H1 (cell line): ENCODE measurements around the gene AGBL1. TPM values are rescaled to one million over a fixed set of nuclear protein-coding genes. Genes with fewer than 3 reads are reported as not detected.

Experiments
- CTCF ChIA-PET: fragments of 300-600 bp; sonication (Branson Sonifier 250); formaldehyde crosslinking; loops from one replicate; lab custom pipeline; 2021; ENCODE audit not compliant: partially characterized antibody; lab: Charles Lee
- POLR2A ChIA-PET: fragments of 300-600 bp; sonication (Branson Sonifier 250); formaldehyde crosslinking; loops from one replicate; lab custom pipeline; 2021; ENCODE audit warnings: inconsistent platforms; ENCODE audit not compliant: partially characterized antibody; lab: Charles Lee
- DNase-seq, 2 experiments: peaks; one replicate each; pipeline versions ENCODE4 v3.0.0 to v3.0.0-alpha.2; 2010 to 2022; ENCODE audit warnings: low spot score in 2 of 2, low read depth in 1 of 2, mixed read lengths in 1 of 2
- FAIRE-seq: peaks from 2 replicates; lab custom pipeline; 2011; peaks lifted over from hg19 to GRCh38; lab: Jason Lieb, UNC
- H2AFZ ChIP-seq: 2 replicates; pipeline ENCODE4 v1.8.1; 2012; ENCODE audit warnings: low read length, inconsistent platforms
- H2AK5ac ChIP-seq: 2 replicates; pipeline ENCODE4 v1.6.1; 2013; ENCODE audit warnings: low read depth, low read length
- H2BK120ac ChIP-seq: replicated peaks from 2 replicates; pipeline ENCODE3; 2013; ENCODE audit warnings: low read depth, low read length, inconsistent platforms
- H2BK12ac ChIP-seq: 2 replicates; pipeline ENCODE4 v1.6.1; 2013; ENCODE audit warnings: low read depth, low read length
- H2BK15ac ChIP-seq: 2 replicates; pipeline ENCODE4 v1.6.1; 2013; ENCODE audit warnings: low read length
- H2BK20ac ChIP-seq: 2 replicates; pipeline ENCODE4 v1.6.1; 2013; ENCODE audit warnings: low read length
- H2BK5ac ChIP-seq: 2 replicates; pipeline ENCODE4 v1.6.1; 2013; ENCODE audit warnings: low read depth, low read length
- H3K14ac ChIP-seq: 2 replicates; pipeline ENCODE4 v1.6.1; 2013; ENCODE audit warnings: inconsistent platforms; ENCODE audit not compliant: insufficient read length
- H3K18ac ChIP-seq: 2 replicates; pipeline ENCODE4 v1.6.1; 2013; ENCODE audit warnings: low read length; ENCODE audit errors: extremely low read depth
- H3K23ac ChIP-seq: 2 replicates; pipeline ENCODE4 v1.6.1; 2013; ENCODE audit warnings: inconsistent platforms; ENCODE audit not compliant: insufficient read length
- H3K23me2 ChIP-seq: 2 replicates; pipeline ENCODE4 v1.6.1; 2013; ENCODE audit warnings: low read depth, low read length
- H3K27ac ChIP-seq: 2 replicates; pipeline ENCODE4 v1.6.1; 2011; ENCODE audit warnings: low read depth, low read length, inconsistent platforms
- H3K27me3 ChIP-seq, 4 experiments: replicated peaks in 1 of 4; 1 replicate in 1 of 4; 2 replicates in 3 of 4; pipeline versions ENCODE4 v1.6.1 to v1.8.1; 2011 to 2013; ENCODE audit warnings: low read length in 3 of 4, mild to moderate bottlenecking in 3 of 4, inconsistent platforms in 2 of 4, mixed read lengths in 2 of 4, moderate library complexity in 1 of 4; ENCODE audit not compliant: control insufficient read depth in 3 of 4, insufficient read depth in 3 of 4; ENCODE audit errors: extremely low read depth in 1 of 4
- H3K36me3 ChIP-seq, 4 experiments: 2 replicates each; pipeline versions ENCODE4 v1.6.1 to v1.8.1; 2011 to 2013; ENCODE audit warnings: mild to moderate bottlenecking in 4 of 4, low read length in 3 of 4, moderate library complexity in 2 of 4, control low read depth in 1 of 4, inconsistent platforms in 1 of 4; ENCODE audit not compliant: insufficient read depth in 4 of 4, control insufficient read depth in 2 of 4
- H3K4ac ChIP-seq: replicated peaks from 2 replicates; pipeline ENCODE3; 2013; ENCODE audit warnings: low read length, low read depth, mixed read lengths, inconsistent platforms; ENCODE audit not compliant: insufficient read length
- H3K4me1 ChIP-seq, 4 experiments: replicated peaks in 1 of 4; 1 replicate in 1 of 4; 2 replicates in 3 of 4; pipeline versions ENCODE4 v1.6.1 to v1.8.1; 2011 to 2013; ENCODE audit warnings: low read length in 3 of 4, inconsistent platforms in 2 of 4, mixed read lengths in 1 of 4; ENCODE audit not compliant: insufficient read depth in 4 of 4, control insufficient read depth in 3 of 4
- H3K4me2 ChIP-seq, 2 experiments: 2 replicates each; pipeline versions ENCODE4 v1.6.1 to v1.8.1; 2011 to 2013; ENCODE audit warnings: low read depth in 2 of 2, low read length in 2 of 2, control low read depth in 1 of 2, inconsistent platforms in 1 of 2, mild to moderate bottlenecking in 1 of 2; ENCODE audit not compliant: insufficient read depth in 1 of 2
- H3K4me3 ChIP-seq, 4 experiments: fragments of 200-600, 300-600 bp in 1 of 4; sonication (generic), shearing (Covaris generic), sonication (Bioruptor Twin) in 1 of 4; 2 replicates each; pipeline versions ENCODE4 v1.5.1 to v1.8.1; 2011 to 2016; ENCODE audit warnings: low read length in 4 of 4, low read depth in 3 of 4, control low read depth in 2 of 4, inconsistent platforms in 2 of 4, mild to moderate bottlenecking in 2 of 4, mixed read lengths in 1 of 4, moderate library complexity in 1 of 4; ENCODE audit not compliant: insufficient read depth in 2 of 4; ENCODE audit errors: extremely low read depth in 1 of 4
- H3K56ac ChIP-seq: replicated peaks from 2 replicates; pipeline ENCODE3; 2013; ENCODE audit warnings: low read depth, mild to moderate bottlenecking, mixed read lengths, low read length, inconsistent platforms; ENCODE audit not compliant: insufficient read length
- H3K79me1 ChIP-seq: 2 replicates; pipeline ENCODE4 v1.6.1; 2013; ENCODE audit warnings: low read depth, low read length, control low read depth
- H3K79me2 ChIP-seq, 2 experiments: 2 replicates each; pipeline versions ENCODE4 v1.6.1 to v1.8.1; 2012 to 2013; ENCODE audit warnings: low read length in 2 of 2, mild to moderate bottlenecking in 2 of 2, inconsistent platforms in 1 of 2; ENCODE audit not compliant: insufficient read depth in 2 of 2, control insufficient read depth in 1 of 2
- H3K9ac ChIP-seq, 4 experiments: replicated peaks in 1 of 4; 1 replicate in 1 of 4; 2 replicates in 3 of 4; pipeline versions ENCODE4 v1.6.1 to v1.8.1; 2011 to 2013; ENCODE audit warnings: low read depth in 3 of 4, low read length in 3 of 4, control low read depth in 2 of 4, mild to moderate bottlenecking in 2 of 4, moderate library complexity in 2 of 4, inconsistent platforms in 1 of 4; ENCODE audit errors: extremely low read depth in 1 of 4
- H3K9me3 ChIP-seq, 2 experiments: 2 replicates each; pipeline versions ENCODE4 v1.6.1 to v1.8.1; 2012 to 2013; ENCODE audit warnings: mild to moderate bottlenecking in 2 of 2, moderate library complexity in 2 of 2, control low read depth in 1 of 2, inconsistent platforms in 1 of 2, low read depth in 1 of 2, low read length in 1 of 2, mixed read lengths in 1 of 2; ENCODE audit not compliant: insufficient read depth in 2 of 2
- H4K20me1 ChIP-seq, 2 experiments: replicated peaks in 1 of 2; 2 replicates each; pipeline versions ENCODE3 to v1.8.1; 2011 to 2013; ENCODE audit warnings: inconsistent platforms in 2 of 2, low read length in 2 of 2, mild to moderate bottlenecking in 1 of 2; ENCODE audit not compliant: insufficient read depth in 2 of 2, control insufficient read depth in 1 of 2
- H4K5ac ChIP-seq: 2 replicates; pipeline ENCODE4 v1.6.1; 2013; ENCODE audit warnings: low read length, low read depth, mixed read lengths, inconsistent platforms; ENCODE audit not compliant: insufficient read length
- H4K8ac ChIP-seq: 2 replicates; pipeline ENCODE4 v1.8.0; 2013; ENCODE audit warnings: mild to moderate bottlenecking, moderate library complexity, low read length, inconsistent platforms; ENCODE audit not compliant: insufficient read depth; ENCODE audit errors: extremely low read depth
- H4K91ac ChIP-seq: replicated peaks from 2 replicates; pipeline ENCODE3; 2013; ENCODE audit warnings: low read length, mixed read lengths, inconsistent platforms; ENCODE audit not compliant: insufficient read length
- CBX5 ChIP-seq: fragments of 300-800, 300-1000 bp; sonication (generic); IDR thresholded peaks from 2 replicates; pipeline ENCODE4 v1.7.1; 2016; ENCODE audit warnings: antibody characterized with exemption, low read length, low read depth
- CBX8 ChIP-seq: fragments of 300-800, 300-1000 bp; sonication (generic); IDR thresholded peaks from 2 replicates; pipeline ENCODE4 v1.7.1; 2016; ENCODE audit warnings: low read depth, low read length, borderline replicate concordance
- CREB1 ChIP-seq: IDR thresholded peaks from 2 replicates; pipeline ENCODE4 v1.6.1; 2012; ENCODE audit warnings: inconsistent platforms
- EGR1 ChIP-seq: IDR thresholded peaks from 2 replicates; pipeline ENCODE4 v1.6.1; 2011; ENCODE audit warnings: low read depth, low read length, borderline replicate concordance
- EP300 ChIP-seq, 2 experiments: IDR thresholded peaks; 1 replicate in 1 of 2; 2 replicates in 1 of 2; pipeline ENCODE4 v1.6.1; 2011 to 2012; ENCODE audit warnings: low read depth in 2 of 2, low read length in 2 of 2, mild to moderate bottlenecking in 2 of 2, borderline replicate concordance in 1 of 2, inconsistent platforms in 1 of 2, moderate library complexity in 1 of 2
- JUND ChIP-seq: IDR thresholded peaks from 2 replicates; pipeline ENCODE4 v1.6.1; 2011; ENCODE audit warnings: mild to moderate bottlenecking, improper control_type of control experiment, low read length
- KDM4A ChIP-seq: IDR thresholded peaks from one replicate; pipeline ENCODE4 v1.7.1; 2012; ENCODE audit warnings: low read depth, mild to moderate bottlenecking, moderate library complexity, low read length, inconsistent platforms; ENCODE audit not compliant: severe bottlenecking
- PHF8 ChIP-seq: fragments of 200-600 bp; sonication (generic); conservative IDR thresholded peaks from 2 replicates; pipeline ENCODE4 v1.7.1; 2012; ENCODE audit warnings: low read depth, mild to moderate bottlenecking, inconsistent platforms, low read length, moderate library complexity
- RFX5 ChIP-seq: IDR thresholded peaks from 2 replicates; pipeline ENCODE4 v1.6.1; 2011; ENCODE audit warnings: low read depth, low read length, improper control_type of control experiment, borderline replicate concordance
- RXRA ChIP-seq: IDR thresholded peaks from 2 replicates; pipeline ENCODE4 v1.6.1; 2011; ENCODE audit warnings: low read depth, mild to moderate bottlenecking, low read length, moderate library complexity; ENCODE audit not compliant: insufficient read depth
- SP2 ChIP-seq: IDR thresholded peaks from 2 replicates; pipeline ENCODE4 v1.6.1; 2012; ENCODE audit warnings: mild to moderate bottlenecking, low read length, inconsistent platforms
- TAF7 ChIP-seq: optimal IDR thresholded peaks from 2 replicates; pipeline ENCODE3; 2011; ENCODE audit warnings: low read depth, mild to moderate bottlenecking, inconsistent platforms, low read length, moderate library complexity, borderline replicate concordance
- TBP ChIP-seq: IDR thresholded peaks from 2 replicates; pipeline ENCODE4 v1.6.1; 2011; ENCODE audit warnings: low read depth, low read length, improper control_type of control experiment
- WGBS, 2 experiments: shearing (Covaris generic) in 1 of 2; methylation state at CpG; one replicate each; pipeline versions ENCODE4 v1.1.6 to v1.1.7; 2013 to 2015; ENCODE audit warnings: low lambda C conversion rate in 2 of 2, mixed read lengths in 2 of 2, inconsistent platforms in 1 of 2, low coverage in 1 of 2, missing lambda C conversion rate in 1 of 2; ENCODE audit not compliant: insufficient replicate concordance in 2 of 2, insufficient coverage in 1 of 2, insufficient read length in 1 of 2; ENCODE audit errors: extremely low coverage in 1 of 2, missing lambda C conversion rate in 1 of 2; 5-methylcytosine and 5-hydroxymethylcytosine counted together
- polyA plus RNA-seq, 7 experiments: library from polyadenylated mRNA; depleted of rRNA in 3 of 7; stranded (reverse) in 5 of 7; unstranded in 2 of 7; fragments of >200 nt in 5 of 7; fragments of 200-250 nt in 2 of 7; gene quantifications; 1 replicate in 5 of 7; 2 replicates in 1 of 7; 4 replicates in 1 of 7; pipeline versions ENCODE4 v1.2.1 to v1.2.3, GENCODE V29; 2011 to 2013; ENCODE audit warnings: missing spikeins in 2 of 7, mixed read lengths in 2 of 7
- total RNA-seq: library from RNA; stranded (reverse); fragmentation: NEBNext Ultra II Directional; extraction: Animal tissue kit (Norgen Biotek cat#: 25700); gene quantifications from 2 replicates; pipeline ENCODE4 v1.2.1, GENCODE V29; 2021

Gene AGBL1
- total and polyA plus RNA-seq, 2 of the 8 experiments (the other 6 are each of a cell fraction or from before 2014, with no cell fraction given), result not detected

DNA sequence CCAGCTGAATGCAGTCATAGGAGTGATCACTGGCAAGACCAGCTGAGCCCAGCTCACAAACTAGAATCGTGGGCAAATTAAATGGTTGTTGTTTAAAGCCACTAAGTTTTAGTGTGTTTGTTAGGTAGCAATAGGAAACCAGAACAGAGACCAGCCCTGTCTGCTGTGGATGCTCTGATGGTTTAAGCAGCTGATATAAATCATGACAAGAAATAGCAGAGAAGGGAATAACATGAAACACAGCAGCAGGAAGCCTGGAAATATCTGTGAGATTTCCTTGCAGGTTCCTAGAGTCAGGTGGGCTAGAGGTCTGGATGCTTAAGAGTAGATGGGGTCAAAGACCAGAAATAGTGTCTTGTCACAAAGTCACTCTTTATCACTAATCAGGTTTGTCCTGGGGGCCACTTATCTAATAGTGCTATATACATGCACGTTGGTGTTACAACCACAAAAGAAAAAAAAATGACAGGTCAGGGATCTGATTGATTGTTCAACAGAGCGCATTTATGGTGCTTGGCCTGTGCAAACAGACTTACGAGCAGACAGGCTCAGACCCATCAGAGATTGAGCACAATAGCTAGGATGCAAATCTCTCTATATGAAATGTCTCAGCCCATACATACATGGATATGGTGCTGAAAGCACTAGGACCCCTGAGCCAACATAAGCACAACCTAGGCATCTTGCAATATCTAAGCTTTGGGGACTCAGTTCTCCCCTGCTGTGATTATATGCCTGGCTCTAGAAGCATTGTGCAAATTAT is 967.7 kb downstream of the AGBL1 start:
- Histone ChIP-seq H3K79me2 (no peaks in the 10 kb centered on the region), H3K27me3 (no peaks in the 10 kb centered on the region), H3K23ac (no peak overlapping the region), H3K4me1 (no peaks in the 10 kb centered on the region), H4K91ac (no peak overlapping the region), H4K5ac (no peak overlapping the region), H3K4me2 (no peak overlapping the region), H3K23me2 (no peaks in the 10 kb centered on the region), H3K27ac (no peak overlapping the region), H3K9ac (no peak overlapping the region), H2AFZ (no peak overlapping the region), H3K56ac (no peak overlapping the region), H2AK5ac (no peak overlapping the region), H2BK120ac (no peak overlapping the region), H4K8ac (no peak overlapping the region), H2BK20ac (no peak overlapping the region), H3K4me3 (no peak overlapping the region), H3K14ac (no peak overlapping the region), H3K4ac (no peak overlapping the region), H2BK5ac (no peak overlapping the region), H3K79me1 (no peaks in the 10 kb centered on the region), H3K9me3 (no peaks in the 10 kb centered on the region), H2BK15ac (no peak overlapping the region), H3K18ac (no peak overlapping the region), H3K36me3 (no peaks in the 10 kb centered on the region), H4K20me1 (no peaks in the 10 kb centered on the region), H2BK12ac (no peak overlapping the region)
- POLR2A ChIA-PET, result no interaction called here
- DNase-seq (no peak), FAIRE-seq (no peak)
- CTCF ChIA-PET, result interaction anchor here (0.6 to 0.7 kb wide), 2 partner anchors 14 to 455 kb away, joined by 3 to 5 read pairs; no protein-coding TSS in a partner anchor
- WGBS, 2 experiments, result 88% methylated on average over 4 of the region's 4 CpGs; no CpG with 5 or more reads in 1 of the 2 experiments
- TF ChIP-seq PHF8 (no peak), TAF7 (no peak), CBX5 (no peak), TBP (no peak), KDM4A (no peak), RFX5 (no peak), EGR1 (no peak), CREB1 (no peak), SP2 (no peak), EP300 (IDR thresholded peaks at IDR 0.05; ENCODE audit: borderline replicate concordance in 1 of 2, low read depth in 2 of 2, low read length in 2 of 2) (no peak), JUND (no peak), CBX8 (no peak), RXRA (no peak)
